Esophagus squamous epithelium (tissue), 5 donors: ENCODE data around the gene GARNL3. TPM values are rescaled to one million over a fixed set of nuclear protein-coding genes. Genes with fewer than 3 reads are reported as not detected.

ENCODE experiments used
- DNase-seq: peaks from one replicate; lab custom pipeline; 2025; lab: John Stamatoyannopoulos, UW
- H3K27ac ChIP-seq, 4 donors: fragments of 200-600 bp; sonication (generic); one replicate each; pipeline ENCODE4 v1.5.1; 2016 to 2019; ENCODE audit warnings: mild to moderate bottlenecking in 1 of 4
- H3K27me3 ChIP-seq, 4 donors: fragments of 200-600 bp; sonication (generic); 1 replicate in 3 of 4; 2 replicates in 1 of 4; pipeline versions ENCODE4 v1.5.1 to v1.6.0; 2017 to 2021; ENCODE audit warnings: antibody characterized with exemption in 1 of 4
- H3K36me3 ChIP-seq, 3 donors: fragments of 200-600 bp; sonication (generic); one replicate each; pipeline ENCODE4 v1.5.1; 2016 to 2019
- H3K4me1 ChIP-seq, 3 donors: fragments of 200-600 bp; sonication (generic); one replicate each; pipeline ENCODE4 v1.5.1; 2017 to 2019
- H3K4me3 ChIP-seq, 4 donors: fragments of 200-600 bp; sonication (generic); 1 replicate in 3 of 4; 2 replicates in 1 of 4; pipeline ENCODE4 v1.5.1; 2016 to 2019; ENCODE audit warnings: mild to moderate bottlenecking in 2 of 4, moderate library complexity in 1 of 4
- H3K9me3 ChIP-seq, 3 donors: fragments of 200-600 bp; sonication (generic); one replicate each; pipeline ENCODE4 v1.5.1; 2016 to 2019
- CTCF ChIP-seq, 6 experiments: fragments of 450-650 bp in 4 of 6; fragments of 200-600 bp in 2 of 6; sonication (generic) in 2 of 6; IDR thresholded peaks; one replicate each; pipeline ENCODE4 v1.5.1; 2016 to 2019; ENCODE audit warnings: antibody characterized with exemption in 6 of 6, mild to moderate bottlenecking in 4 of 6, moderate library complexity in 4 of 6
- POLR2A ChIP-seq, 4 donors: fragments of 450-650 bp; IDR thresholded peaks; one replicate each; pipeline ENCODE4 v1.6.1; 2017; ENCODE audit warnings: antibody characterized with exemption in 4 of 4, mild to moderate bottlenecking in 4 of 4, moderate library complexity in 3 of 4
- WGBS, 2 donors: methylation state at CpG; one replicate each; pipeline ENCODE4 v1.1.5; 2018; 5-methylcytosine and 5-hydroxymethylcytosine counted together
- intact Hi-C: fragments of 100-400 bp; cut with DNase I; formaldehyde crosslinking; loops from one replicate; pipeline ENCODE4 v1.15.0; 2022
- total RNA-seq, 4 donors: library from RNA; depleted of rRNA; stranded (reverse); fragments of >200 nt; gene quantifications; one replicate each; pipeline ENCODE4 v1.1.0, GENCODE V29; 2016
- donor health status: DM: yes; HTN: yes; CAD: no.

GARNL3 gene
- total RNA-seq, 4 donors from 2014 or later = 1.1 to 22.9 (median 8.2) TPM

DNA sequence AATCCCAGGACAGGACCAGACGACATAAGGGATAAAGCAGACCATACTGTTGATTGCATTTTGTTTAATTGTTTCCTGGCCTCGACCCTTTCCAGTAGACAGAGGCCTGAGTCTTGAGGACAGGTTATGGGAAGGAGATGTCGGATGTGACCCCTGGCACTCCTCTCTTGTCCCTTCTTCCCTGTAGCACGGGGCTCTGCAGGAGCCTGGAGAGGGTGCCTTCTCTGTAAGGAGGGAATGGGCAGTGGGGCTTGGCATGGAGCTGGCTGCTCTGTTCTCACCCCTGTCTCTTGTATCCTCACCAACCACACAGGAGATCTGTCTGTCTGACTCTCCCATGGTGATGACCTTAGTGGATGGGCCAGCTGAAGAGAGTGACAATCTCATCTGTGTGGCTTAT, 92.3 kb downstream of the GARNL3 start:
- DNase-seq = no peak
- H3K36me3 ChIP-seq = peaks cover 0 to 31% (median 0%) of the 10 kb centered on the region in 3 donors
- H3K4me3 ChIP-seq = no peak overlapping the region
- intact Hi-C loops = no loop called here
- H3K27me3 ChIP-seq = no peaks in the 10 kb centered on the region
- no peak overlapping the region for H3K27ac ChIP-seq
- H3K9me3 ChIP-seq = no peaks in the 10 kb centered on the region
- TF ChIP-seq POLR2A (IDR thresholded peaks at IDR 0.05) (no peak), CTCF (IDR thresholded peaks at IDR 0.05) (no peak)
- peaks cover 20 to 43% (median 21%) of the 10 kb centered on the region in 3 donors for H3K4me1 ChIP-seq
- 67 to 89% methylated on average over 4 of the region's 4 CpGs for WGBS, 2 donors

- 50 to 60% methylated on average over 1 to 2 of the region's 3 CpGs for WGBS, 2 donors
- no peak for TF ChIP-seq POLR2A (IDR thresholded peaks at IDR 0.05)
- intact Hi-C loops = no loop called here
These were observed 93.5 kb downstream of the GARNL3 start for GRCh38 chr9:127358023-127358535.

GRCh38 chr9:127358770-127359169, 94.2 kb downstream of the GARNL3 start:
- Histone ChIP-seq H3K27ac (peak overlapping the region in 1 of 4 donors; percentile 34), H3K27me3 (no peaks in the 10 kb centered on the region), H3K36me3 (peaks cover 0 to 36% (median 0%) of the 10 kb centered on the region in 3 donors), H3K4me3 (no peak overlapping the region), H3K9me3 (no peaks in the 10 kb centered on the region), H3K4me1 (peaks cover 22 to 42% (median 24%) of the 10 kb centered on the region in 3 donors)
- no peak for DNase-seq
- intact Hi-C loops = no loop called here
- no CpG with 5 or more reads among the region's 3 CpGs for WGBS, 2 donors
- TF ChIP-seq POLR2A (IDR thresholded peaks at IDR 0.05) (no peak), CTCF (IDR thresholded peaks at IDR 0.05) (no peak)

More at GRCh38 chr9:127358023-127358535, 93.5 kb downstream of the GARNL3 start:
- no peaks in the 10 kb centered on the region for H3K27me3 ChIP-seq
- peaks cover 22 to 42% (median 24%) of the 10 kb centered on the region in 3 donors for H3K4me1 ChIP-seq
- H3K4me3 ChIP-seq = no peak overlapping the region
- H3K27ac ChIP-seq = no peak overlapping the region
- peaks cover 0 to 31% (median 0%) of the 10 kb centered on the region in 3 donors for H3K36me3 ChIP-seq
- H3K9me3 ChIP-seq = no peaks in the 10 kb centered on the region
- no peak for DNase-seq

GRCh38 chr9:127360250-127360649, 95.7 kb downstream of the GARNL3 start:
- no peaks in the 10 kb centered on the region for H3K27me3 ChIP-seq
- TF ChIP-seq CTCF (IDR thresholded peaks at IDR 0.05) = peak in 3 of 6 experiments; percentile 9 to 25 (median 19)
- no peak for TF ChIP-seq POLR2A (IDR thresholded peaks at IDR 0.05)
- 40 to 48% methylated on average over 2 to 7 of the region's 8 CpGs for WGBS, 2 donors
- H3K4me3 ChIP-seq = no peak overlapping the region
- H3K4me1 ChIP-seq = peaks cover 22 to 42% (median 24%) of the 10 kb centered on the region in 3 donors
- no peaks in the 10 kb centered on the region for H3K9me3 ChIP-seq
- DNase-seq = no peak
- peaks cover 0 to 47% (median 0%) of the 10 kb centered on the region in 3 donors for H3K36me3 ChIP-seq
- H3K27ac ChIP-seq = peak overlapping the region; percentile 3 to 67 (median 60)
- intact Hi-C loops = no loop called here

DNA sequence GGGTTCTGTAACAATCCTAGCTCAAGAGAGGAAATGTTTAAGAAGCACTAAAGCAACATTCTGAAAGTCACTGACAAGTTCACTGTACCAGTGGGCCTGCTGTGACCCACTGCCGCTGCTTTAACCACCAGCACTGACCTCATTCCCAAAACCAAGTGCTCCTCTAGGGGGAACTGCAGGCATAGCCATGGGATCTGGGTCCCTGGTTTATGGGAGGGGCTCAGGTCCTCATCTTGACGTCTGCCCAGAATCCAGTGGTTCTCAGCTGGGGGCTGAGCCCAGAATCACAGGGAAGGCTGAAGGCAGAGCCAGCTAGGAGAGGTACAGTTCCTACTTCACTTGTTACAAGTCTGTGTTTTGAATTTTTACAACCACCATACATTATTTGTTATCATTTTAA, 96.3 kb downstream of the GARNL3 start:
- no peaks in the 10 kb centered on the region for H3K9me3 ChIP-seq
- peaks cover 22 to 42% (median 24%) of the 10 kb centered on the region in 3 donors for H3K4me1 ChIP-seq
- DNase-seq = no peak
- H3K27me3 ChIP-seq = no peaks in the 10 kb centered on the region
- intact Hi-C loops = no loop called here
- WGBS, 2 donors = 29 to 50% methylated on average over 1 to 2 of the region's 2 CpGs
- TF ChIP-seq POLR2A (IDR thresholded peaks at IDR 0.05) = no peak
- peak in 3 of 6 experiments; percentile 3 to 24 (median 8) for TF ChIP-seq CTCF (IDR thresholded peaks at IDR 0.05)
- peaks cover 0 to 46% (median 0%) of the 10 kb centered on the region in 3 donors for H3K36me3 ChIP-seq
- H3K27ac ChIP-seq = peak overlapping the region; percentile 3 to 67 (median 60)
- no peak overlapping the region for H3K4me3 ChIP-seq
